Suppressor macrophage (primary cell): ENCODE measurements around the gene LHFPL6.
A peak's percentile ranks its signal among the peaks of the same experiment; 100 is the strongest.

ENCODE experiments used
- DNase-seq, 4 experiments: peaks; one replicate each; pipeline ENCODE4 v3.0.0-alpha.2; 2020 to 2022

The LHFPL6 gene

DNA sequence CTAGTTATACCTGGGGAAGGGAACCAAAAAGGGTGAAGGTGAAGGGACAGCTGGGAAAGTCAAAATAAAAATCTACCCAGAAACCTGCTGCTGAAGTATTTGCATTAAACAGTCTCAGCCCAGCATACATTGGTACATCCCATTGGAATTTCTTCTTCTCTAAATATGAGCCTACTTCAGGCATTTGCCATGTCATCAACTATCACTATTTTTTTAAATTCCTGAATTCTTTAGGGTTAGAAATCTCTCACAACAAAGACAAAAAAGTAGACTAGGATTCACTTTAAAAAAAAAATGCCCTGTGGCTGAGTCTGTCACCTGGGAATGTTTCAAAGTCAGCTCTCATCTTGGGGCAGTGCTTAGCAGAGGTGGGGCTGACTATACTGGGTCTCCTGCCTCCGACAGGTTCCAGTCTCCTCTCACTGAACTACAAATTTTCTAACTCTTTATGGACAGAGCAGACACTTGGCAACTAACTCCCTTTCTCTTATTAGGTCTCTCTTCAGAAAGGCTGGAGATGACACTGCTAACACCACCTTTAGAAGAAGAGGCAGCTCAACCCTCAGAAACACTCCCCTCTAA is 141.2 kb downstream of the LHFPL6 start:
- DNase-seq = no peak

DNA sequence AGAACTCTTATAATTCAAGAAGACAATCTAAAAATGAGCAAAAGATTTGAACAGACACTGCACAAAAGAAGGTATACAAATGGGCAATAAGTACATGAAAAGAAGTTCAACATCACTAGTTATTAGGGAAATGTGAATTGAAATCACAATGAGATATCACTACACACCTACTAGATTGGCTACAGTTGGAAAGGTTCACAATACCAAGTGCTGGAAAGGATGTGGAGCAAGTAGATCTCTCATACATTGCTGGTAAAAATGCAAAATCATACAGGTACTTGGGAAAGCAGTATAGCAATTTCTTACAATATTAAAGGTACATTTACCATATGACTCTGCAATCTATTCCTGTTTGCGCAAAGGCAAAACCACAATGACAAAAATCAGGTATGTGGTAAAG is 145.7 kb downstream of the LHFPL6 start:
- DNase-seq = no peak

GRCh38 chr13:39455521-39456175 is 147.3 kb downstream of the LHFPL6 start:
- peak in 2 of 4 experiments; percentile 16 to 19 for DNase-seq

- no peak for DNase-seq
These were observed 150.2 kb downstream of the LHFPL6 start for GRCh38 chr13:39452834-39453233.

GRCh38 chr13:39452417-39452816 is 150.6 kb downstream of the LHFPL6 start:
- DNase-seq = no peak

DNA sequence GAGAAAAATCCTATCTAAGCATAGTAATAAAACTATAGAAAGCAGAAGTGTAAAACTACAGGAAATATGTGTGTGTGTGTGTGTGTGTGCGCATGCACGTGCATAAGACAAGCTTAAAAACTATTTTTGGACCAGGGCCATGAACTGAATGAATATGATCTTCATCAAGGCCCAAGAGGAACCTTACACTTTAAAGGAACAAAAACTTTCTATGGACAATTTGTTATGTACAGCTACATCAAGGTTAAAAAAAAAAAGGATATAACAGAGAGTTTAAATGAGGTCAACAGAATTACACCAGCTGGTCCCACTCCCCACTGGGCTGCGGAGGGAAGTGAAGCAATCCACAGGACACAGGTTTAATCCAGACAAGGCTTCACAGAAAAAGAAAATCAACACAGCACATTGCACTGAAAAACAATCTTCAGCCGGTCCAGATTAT is 151.1 kb downstream of the LHFPL6 start:
- DNase-seq = peak; percentile 75 to 96 (median 88)

DNA sequence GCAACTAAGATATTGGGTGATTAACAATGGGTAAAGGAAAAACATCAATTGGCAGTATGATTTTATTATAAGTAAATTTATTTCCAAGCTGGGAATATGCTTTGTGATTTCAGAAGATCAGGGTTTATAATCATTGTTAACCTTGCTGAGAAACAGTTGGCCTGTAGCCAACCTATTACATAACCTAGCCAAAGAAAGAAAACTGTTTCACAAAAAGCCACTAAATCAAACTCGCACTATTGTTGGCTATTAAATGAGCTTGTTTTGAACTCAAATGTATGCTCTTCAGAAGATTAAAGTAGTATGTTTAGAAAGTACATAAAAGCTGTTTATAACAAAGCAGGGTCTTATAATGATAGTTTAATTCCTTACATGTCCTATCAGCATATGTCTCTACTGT is 151.7 kb downstream of the LHFPL6 start:
- peak; percentile 11 to 63 (median 30) for DNase-seq

- peak in 1 of 4 experiments; percentile 4 for DNase-seq
These were observed 152.8 kb downstream of the LHFPL6 start for GRCh38 chr13:39450176-39450575.

- no peak for DNase-seq
These were observed 154.2 kb downstream of the LHFPL6 start for GRCh38 chr13:39448834-39449233.

- no peak for DNase-seq
These were observed 156.1 kb downstream of the LHFPL6 start for GRCh38 chr13:39446865-39447264.

DNA sequence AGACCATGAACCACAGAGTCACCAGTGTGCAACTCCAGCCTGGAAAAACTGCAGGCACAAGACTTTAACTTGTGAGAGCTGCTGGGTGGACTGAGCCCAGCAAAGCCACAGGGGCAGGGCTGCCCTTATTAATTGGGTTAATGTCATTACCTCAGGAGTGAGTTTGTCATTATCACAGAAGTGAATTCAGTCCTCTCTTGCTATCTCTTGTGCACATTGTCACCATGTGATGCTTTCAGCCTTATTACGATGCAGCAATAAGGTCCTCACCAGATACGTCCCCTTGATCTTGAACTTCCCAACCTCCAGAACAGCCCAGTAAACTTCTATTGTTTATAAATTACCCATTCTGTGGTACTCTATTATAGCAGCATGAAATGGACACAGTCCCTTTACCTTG is 158.1 kb downstream of the LHFPL6 start:
- DNase-seq = no peak

DNA sequence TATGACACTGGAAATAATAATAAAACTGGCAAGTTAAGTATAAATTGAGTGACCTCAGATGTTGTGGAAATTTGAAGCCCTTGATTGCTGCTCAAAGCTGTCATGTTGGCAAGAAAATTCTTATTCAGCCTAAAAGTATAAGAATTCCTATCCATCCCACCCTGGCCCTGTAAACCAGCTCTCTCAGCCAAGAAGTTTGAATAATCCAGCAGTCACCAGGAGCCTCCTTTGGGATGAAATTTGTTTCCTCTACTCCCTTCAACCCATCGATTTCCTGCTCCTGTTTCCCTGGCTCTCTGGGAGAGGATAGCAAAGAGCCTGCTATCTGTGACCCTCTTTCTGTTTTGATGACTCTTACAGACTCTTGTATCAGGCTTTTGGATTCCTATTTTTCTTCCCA is 169.3 kb downstream of the LHFPL6 start:
- DNase-seq = no peak

DNA sequence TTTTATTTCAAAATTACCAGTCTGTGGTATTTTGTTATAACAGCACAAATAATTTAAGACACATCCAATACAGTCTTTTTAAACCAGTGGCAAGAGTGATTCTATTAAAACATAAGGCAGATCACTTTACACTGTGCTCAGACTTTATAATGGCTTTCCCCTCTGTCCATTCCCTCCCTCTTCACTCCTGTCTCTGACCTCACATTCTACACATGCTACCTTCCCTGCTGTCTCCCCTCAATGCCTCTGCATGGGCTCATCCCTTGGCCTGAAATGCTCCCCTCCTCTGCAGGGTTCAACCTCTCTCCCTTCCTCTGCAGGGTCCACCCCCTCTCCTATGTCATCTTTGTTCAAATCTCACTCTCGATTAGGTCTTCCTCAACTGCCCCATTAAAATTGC is 170.8 kb downstream of the LHFPL6 start:
- no peak for DNase-seq

DNA sequence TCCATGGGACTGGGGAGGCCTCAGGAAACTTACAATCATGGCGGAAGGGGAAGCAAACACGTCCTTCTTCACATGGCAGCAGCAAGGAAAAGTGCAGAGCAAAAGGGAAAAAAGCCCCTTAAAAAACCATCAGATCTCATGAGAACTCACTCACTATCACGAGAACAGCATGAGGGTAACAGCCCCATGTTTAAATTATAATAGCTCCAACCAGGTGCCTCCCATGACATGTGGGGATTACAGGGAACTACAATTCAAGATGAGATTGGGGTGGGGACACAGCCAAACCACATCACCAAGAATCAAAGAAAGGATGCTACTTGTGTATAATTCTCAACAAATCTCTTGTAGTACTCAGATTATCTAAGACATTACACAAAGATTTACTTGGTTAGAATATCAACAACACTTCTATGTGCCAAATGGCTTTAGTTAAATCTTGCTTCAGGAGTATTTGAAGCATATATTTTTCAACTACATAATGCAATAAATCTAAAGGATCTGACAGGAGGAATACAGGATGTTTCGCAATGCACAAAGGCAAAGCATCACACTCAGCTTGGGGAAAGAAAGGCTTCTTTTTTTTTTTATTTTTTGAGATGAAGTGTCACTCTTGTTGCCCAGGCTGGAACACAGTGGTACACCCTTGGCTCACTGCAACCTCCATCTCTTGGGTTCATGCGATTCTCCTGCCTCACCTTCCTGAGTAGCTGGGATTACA is 180.0 kb downstream of the LHFPL6 start:
- no peak for DNase-seq

GRCh38 chr13:39419876-39420275 is 183.1 kb downstream of the LHFPL6 start:
- DNase-seq = no peak

- DNase-seq = no peak
These were observed 183.9 kb downstream of the LHFPL6 start for GRCh38 chr13:39419068-39419467.

- DNase-seq = no peak
These were observed 184.6 kb downstream of the LHFPL6 start for GRCh38 chr13:39418424-39418823.

DNA sequence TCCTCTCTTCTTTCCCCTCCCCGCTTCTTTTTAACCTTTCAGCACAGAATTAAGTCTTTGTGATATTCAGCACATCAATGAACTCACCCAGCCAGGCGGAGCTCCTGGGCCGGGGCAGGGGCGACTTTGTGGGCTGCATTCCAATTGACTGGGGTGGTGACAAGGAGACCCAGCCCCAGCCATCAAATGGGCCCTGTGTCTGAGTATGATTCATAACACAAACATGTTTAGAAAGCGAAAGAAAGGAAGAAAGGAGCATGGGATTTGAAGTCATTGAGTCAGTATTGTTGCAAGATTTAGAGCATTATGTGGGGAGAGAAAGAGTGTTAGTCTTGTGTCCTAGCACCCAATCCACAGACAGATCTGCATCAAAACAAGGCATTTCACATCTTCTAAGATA is 185.3 kb downstream of the LHFPL6 start:
- DNase-seq = no peak

GRCh38 chr13:39417131-39417530 is 185.9 kb downstream of the LHFPL6 start:
- no peak for DNase-seq

DNA sequence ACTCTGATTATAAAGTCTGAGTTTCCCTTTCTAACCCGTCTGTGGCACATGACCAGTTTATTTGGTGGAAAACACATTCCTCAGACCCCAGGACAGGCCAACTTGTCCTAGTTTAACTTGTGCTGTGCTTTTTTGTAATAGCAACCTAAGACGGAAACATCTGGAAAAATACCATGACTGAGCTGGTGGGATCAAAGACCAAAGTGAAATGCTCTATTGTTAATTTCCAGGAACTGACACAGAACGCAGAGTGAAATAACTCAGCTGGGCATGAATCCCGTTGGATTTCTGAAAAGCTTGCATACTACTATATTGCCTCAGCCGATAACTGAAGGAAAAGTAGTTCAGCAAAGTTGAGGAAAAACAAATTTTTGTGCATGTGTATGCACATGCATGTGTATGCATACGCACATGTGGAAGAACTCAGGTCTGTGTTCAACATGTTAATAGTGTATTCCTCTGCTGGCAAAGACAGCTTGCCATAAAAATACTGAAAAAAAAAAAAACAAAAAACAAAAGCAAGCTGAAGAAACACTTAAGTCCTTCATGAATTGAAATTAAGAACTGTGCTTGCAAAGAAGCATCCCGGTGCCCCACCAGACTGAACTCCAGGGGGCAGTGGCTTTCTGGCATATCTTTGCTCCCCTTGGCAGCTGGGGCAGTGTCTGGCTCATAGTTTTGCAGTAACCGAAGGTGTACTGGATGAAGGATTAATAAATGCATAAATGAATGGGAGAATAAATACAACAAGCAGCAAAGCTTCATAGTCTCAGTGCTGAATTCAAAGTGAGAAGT is 187.8 kb downstream of the LHFPL6 start:
- peak in 2 of 4 experiments; percentile 19 to 20 for DNase-seq

GRCh38 chr13:39414339-39414738 is 188.7 kb downstream of the LHFPL6 start:
- no peak for DNase-seq

GRCh38 chr13:39411511-39411910 is 191.5 kb downstream of the LHFPL6 start:
- no peak for DNase-seq

GRCh38 chr13:39410964-39411363 is 192.0 kb downstream of the LHFPL6 start:
- DNase-seq = no peak
